ENCODE results near the gene SLC2A3. TPM values are rescaled to one million over a fixed set of nuclear protein-coding genes. Genes with fewer than 3 reads are reported as not detected.
A peak's percentile ranks its signal among the peaks of the same experiment; 100 is the strongest.
"Not testable (repeated sequence)": the region's sequence is repeated elsewhere in the genome, so short reads cannot be mapped to it uniquely, and the experiment has no call there.

The SLC2A3 gene
- total RNA-seq = 87.9 and 88.9 TPM in 2 replicates

DNA sequence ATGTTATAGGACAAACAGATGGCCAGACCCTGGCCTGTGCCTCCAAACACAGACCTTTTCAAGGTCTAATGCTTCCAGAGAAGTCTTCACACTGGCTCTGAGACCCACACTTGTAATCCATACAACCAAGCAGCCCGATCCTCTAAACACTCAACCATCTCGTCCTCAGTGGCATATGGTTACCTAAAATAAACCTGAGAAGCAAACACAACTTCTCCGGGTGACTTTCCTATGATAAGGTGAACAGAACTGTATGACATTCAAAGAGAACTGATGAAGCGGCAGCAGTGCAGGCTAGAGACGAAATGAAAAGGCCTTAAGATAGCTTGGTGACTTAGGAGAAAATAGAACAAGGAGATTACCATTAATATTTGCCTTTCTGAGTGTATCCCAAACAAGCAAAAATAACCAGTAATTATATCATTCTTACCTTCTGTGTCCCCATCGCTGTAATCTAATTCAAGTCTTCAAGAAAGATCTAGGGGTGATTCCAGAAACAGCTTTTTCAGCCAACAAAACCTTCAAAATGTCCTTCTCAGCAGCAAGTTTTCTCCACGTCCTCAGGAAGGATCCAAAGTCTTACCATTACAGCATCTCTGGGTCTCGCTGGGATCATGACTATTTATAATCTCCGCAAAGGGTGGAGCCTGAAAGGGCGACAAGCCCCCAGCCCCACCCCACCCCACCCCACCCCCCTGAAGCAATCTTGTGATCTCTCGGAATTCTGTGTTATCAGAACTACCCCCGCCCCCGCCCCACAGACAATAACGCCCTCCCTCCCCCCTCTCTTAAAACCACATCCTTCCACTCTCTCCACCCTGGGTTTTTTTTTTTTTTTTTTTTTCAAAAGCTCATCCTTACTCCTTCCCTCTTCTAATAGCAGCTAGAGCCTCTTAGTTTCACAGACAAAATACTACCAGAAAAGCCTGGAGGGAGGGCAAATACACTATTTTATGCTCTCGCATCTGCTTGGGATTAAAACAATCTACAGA lies at the start of gene SLC2A3:
TSS of gene SLC2A3 (minus strand) at position 598 of the 992 bp plus-strand sequence. CDS start at position 445, 153 bp downstream.
- Mint-ChIP-seq H3K4me3 (no peak within 1 kb of the TSS), H3K27ac (no peak within 1 kb of the TSS), H3K9me3 (no peaks in the 10 kb centered on the region), H3K4me1 (no peaks in the 10 kb centered on the region), H3K36me3 (ENCODE audit: low read depth) (peaks cover 7% of the 10 kb centered on the region), H3K27me3 (no peaks in the 10 kb centered on the region)
- TF ChIP-seq, protein P1, sequence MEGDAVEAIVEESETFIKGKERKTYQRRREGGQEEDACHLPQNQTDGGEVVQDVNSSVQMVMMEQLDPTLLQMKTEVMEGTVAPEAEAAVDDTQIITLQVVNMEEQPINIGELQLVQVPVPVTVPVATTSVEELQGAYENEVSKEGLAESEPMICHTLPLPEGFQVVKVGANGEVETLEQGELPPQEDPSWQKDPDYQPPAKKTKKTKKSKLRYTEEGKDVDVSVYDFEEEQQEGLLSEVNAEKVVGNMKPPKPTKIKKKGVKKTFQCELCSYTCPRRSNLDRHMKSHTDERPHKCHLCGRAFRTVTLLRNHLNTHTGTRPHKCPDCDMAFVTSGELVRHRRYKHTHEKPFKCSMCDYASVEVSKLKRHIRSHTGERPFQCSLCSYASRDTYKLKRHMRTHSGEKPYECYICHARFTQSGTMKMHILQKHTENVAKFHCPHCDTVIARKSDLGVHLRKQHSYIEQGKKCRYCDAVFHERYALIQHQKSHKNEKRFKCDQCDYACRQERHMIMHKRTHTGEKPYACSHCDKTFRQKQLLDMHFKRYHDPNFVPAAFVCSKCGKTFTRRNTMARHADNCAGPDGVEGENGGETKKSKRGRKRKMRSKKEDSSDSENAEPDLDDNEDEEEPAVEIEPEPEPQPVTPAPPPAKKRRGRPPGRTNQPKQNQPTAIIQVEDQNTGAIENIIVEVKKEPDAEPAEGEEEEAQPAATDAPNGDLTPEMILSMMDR (IDR thresholded peaks at IDR 0.05) = no peak
- intact Hi-C loops (cut with micrococcal nuclease) = loop anchor here (1.0 kb wide), 3 partner anchors 24 to 146 kb away; partner anchors contain the start of gene NECAP1
- ATAC-seq (ENCODE audit: low read depth) = peak; percentile 45
- POLR2A ChIA-PET = interaction anchor here (0.5 to 7.1 kb wide), 22 partner anchors 13 to 1736 kb away, joined by 3 to 485 read pairs (median 6); partner anchors contain the start of gene VAMP1
- DNase-seq = peak; percentile 36
- CTCF ChIA-PET = interaction anchor here (1.3 to 6.4 kb wide), 2 partner anchors 24 to 59 kb away, joined by 4 to 131 read pairs; no protein-coding TSS in a partner anchor

DNA sequence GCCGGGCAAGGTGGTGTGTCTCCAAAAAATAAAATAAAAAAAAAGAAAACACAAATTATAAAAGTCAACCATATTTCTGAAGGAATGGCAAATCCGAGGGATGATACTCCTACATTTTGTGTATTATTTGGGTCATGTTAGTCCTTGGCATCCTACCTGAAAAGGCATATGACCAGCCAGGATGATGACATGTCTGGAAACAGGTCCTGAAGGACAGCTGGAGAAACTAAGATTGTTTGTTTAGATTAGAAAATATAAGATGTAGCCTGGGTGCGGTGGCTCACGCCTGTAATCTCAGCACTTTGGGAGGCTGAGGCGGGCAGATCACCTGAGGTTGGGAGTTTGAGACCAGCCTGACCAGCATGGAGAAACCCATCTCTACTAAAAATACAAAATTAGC lies 48.9 kb upstream of the SLC2A3 start:
- TF ChIP-seq, protein P1 (IDR thresholded peaks at IDR 0.05) = no peak
- Mint-ChIP-seq H3K36me3 (ENCODE audit: low read depth) (no peaks in the 10 kb centered on the region), H3K27ac (no peak overlapping the region), H3K4me3 (no peak overlapping the region), H3K27me3 (no peaks in the 10 kb centered on the region), H3K9me3 (no peaks in the 10 kb centered on the region), H3K4me1 (peaks cover 2% of the 10 kb centered on the region)
- no peak for ATAC-seq (ENCODE audit: low read depth)
- ChIA-PET POLR2A (no interaction called here), CTCF (no interaction called here)
- DNase-seq = no peak
- intact Hi-C loops (cut with micrococcal nuclease) = no loop called here

DNA sequence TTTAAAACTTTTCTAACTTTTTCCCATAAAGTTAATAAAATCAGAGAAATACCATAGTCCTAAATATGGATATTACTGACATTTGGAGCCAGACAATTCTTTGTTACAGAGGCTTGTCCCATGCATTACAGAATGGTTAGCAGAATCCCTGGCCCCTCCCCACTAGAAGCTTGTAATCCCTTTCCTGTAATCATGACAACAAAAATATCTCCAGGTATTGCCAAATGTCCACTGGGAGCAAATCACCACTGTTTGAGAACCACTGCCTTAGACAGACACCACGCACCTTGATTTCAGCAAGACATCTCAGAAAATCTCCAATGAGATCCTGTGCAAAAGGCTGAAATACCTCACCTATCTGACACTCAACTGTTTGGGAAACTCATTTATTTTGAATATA lies 47.5 kb upstream of the SLC2A3 start:
- CTCF ChIA-PET; DNase-seq; H3K27me3 Mint-ChIP-seq; intact Hi-C loops (cut with micrococcal nuclease); H3K4me1 Mint-ChIP-seq; H3K36me3 Mint-ChIP-seq (ENCODE audit: low read depth); H3K4me3 Mint-ChIP-seq; POLR2A ChIA-PET; H3K9me3 Mint-ChIP-seq; H3K27ac Mint-ChIP-seq; ATAC-seq (ENCODE audit: low read depth): not testable (repeated sequence)

DNA sequence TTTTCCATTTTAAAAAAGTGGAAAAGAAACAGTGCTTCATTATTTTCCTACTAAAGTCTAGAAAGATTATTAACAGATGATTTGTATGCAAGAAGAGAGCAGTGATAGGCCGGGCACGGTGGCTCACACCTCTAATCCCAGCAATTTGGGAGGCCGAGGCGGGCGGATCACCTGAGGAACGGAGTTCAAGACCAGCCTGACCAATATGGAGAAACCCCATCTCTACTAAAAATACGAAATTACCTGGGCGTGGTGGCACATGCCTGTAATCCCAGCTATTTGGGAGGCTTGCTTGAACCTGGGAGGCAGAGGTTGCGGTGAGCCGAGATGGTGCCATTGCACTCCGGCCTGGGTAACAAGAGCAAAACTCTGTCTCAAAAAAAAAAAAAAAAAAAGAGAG lies 47.0 kb upstream of the SLC2A3 start:
- H3K4me1 Mint-ChIP-seq; H3K27ac Mint-ChIP-seq; DNase-seq; H3K9me3 Mint-ChIP-seq; CTCF ChIA-PET; H3K4me3 Mint-ChIP-seq; H3K27me3 Mint-ChIP-seq; intact Hi-C loops (cut with micrococcal nuclease); ATAC-seq (ENCODE audit: low read depth); POLR2A ChIA-PET; H3K36me3 Mint-ChIP-seq (ENCODE audit: low read depth): not testable (repeated sequence)

DNA sequence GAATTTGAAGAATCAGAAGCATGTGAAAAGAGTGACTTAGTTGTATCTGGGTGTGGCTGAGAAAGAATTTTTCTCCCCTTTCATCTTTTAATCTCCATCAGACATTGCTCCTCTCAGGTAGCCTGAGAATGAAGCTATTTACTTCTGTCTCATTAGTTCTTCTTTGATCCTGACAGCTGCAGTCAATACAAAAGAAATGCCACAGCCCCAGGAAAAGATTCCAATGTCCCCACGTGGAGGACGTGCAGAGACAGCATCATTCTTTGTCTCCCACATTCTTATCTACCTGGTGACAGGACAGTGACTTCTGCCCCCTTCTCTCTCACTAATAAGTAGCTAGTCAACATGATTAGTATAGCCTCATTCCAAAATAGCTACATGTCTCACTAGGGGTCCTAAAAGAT lies 46.3 kb upstream of the SLC2A3 start:
- ATAC-seq (ENCODE audit: low read depth); CTCF ChIA-PET; intact Hi-C loops (cut with micrococcal nuclease); DNase-seq; H3K27ac Mint-ChIP-seq; H3K9me3 Mint-ChIP-seq; H3K27me3 Mint-ChIP-seq; POLR2A ChIA-PET; H3K36me3 Mint-ChIP-seq (ENCODE audit: low read depth); H3K4me3 Mint-ChIP-seq: not testable (repeated sequence)
- H3K4me1 Mint-ChIP-seq = peaks cover 11% of the 10 kb centered on the region

DNA sequence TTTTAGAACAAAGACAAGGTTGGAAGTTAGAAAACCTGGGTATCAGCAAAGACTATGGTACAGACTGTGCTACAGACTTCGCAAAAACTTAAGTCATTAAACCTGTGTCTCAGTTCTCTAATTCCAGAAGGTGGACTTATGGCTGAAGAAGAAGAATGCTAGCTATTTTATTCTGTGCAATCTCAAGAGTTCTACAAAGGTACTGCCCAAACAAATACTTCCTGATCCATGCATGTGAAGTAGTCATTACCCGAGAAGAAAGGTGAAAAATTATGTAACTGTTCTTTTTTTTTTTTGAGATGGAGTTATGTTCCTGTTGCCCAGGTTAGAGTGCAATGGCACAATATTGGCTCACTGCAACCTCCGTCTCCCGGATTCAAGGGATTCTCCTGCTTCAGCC lies 45.5 kb upstream of the SLC2A3 start:
- DNase-seq (no peak), ATAC-seq (ENCODE audit: low read depth) (no peak)
- Mint-ChIP-seq H3K27me3 (no peaks in the 10 kb centered on the region), H3K9me3 (no peaks in the 10 kb centered on the region), H3K36me3 (ENCODE audit: low read depth) (no peaks in the 10 kb centered on the region), H3K4me1 (peaks cover 20% of the 10 kb centered on the region), H3K4me3 (no peak overlapping the region), H3K27ac (no peak overlapping the region)
- CTCF ChIA-PET = no interaction called here
- intact Hi-C loops (cut with micrococcal nuclease) = no loop called here
- POLR2A ChIA-PET = no interaction called here
- TF ChIP-seq, protein P1 (IDR thresholded peaks at IDR 0.05) = no peak

DNA sequence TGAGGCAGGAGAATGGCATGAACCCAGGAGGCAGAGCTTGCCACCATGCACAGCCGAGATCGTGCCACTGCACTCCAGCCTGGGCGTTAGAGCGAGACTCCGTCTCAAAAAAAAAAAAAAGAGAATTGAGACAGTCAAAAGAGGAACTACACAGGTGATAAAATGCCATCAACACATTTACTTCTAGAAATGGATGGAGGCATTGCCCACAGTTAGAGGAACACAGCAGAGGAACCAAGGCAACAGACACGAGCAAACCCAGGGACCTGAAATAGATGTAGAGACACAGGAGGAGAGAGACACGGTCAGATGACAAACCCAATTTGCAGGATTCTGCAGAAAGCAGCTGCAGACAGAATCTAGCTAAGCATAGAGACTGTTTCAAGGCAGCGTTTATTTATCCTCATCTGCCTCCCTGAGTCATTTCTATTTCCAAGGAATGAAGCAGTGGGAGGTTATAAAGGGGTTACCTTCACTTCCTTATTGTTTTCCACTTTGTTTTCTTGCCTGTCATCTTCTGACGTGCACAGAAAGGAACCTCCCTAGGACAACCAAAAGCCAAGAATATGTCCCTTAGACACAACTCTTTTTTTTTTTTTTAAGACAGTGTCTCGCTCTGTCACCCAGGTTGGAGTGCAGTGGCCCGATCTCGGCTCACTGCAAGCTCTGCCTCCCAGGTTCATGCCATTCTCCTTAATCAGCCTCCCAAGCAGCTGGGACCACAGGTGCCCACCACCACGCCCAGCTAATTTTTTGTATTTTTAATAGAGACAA lies 41.6 kb upstream of the SLC2A3 start:
- not testable (repeated sequence) for H3K36me3 Mint-ChIP-seq (ENCODE audit: low read depth); H3K9me3 Mint-ChIP-seq; H3K27me3 Mint-ChIP-seq
- Mint-ChIP-seq H3K4me3 (peak overlapping the region; percentile 44), H3K4me1 (peaks cover 35% of the 10 kb centered on the region), H3K27ac (peak overlapping the region; percentile 84)
- ChIA-PET POLR2A (interaction anchor here (0.7 to 2.9 kb wide), 6 partner anchors 13 to 49 kb away, joined by 3 to 25 read pairs (median 4); no protein-coding TSS in a partner anchor), CTCF (interaction anchor here (0.6 to 1.4 kb wide), 3 partner anchors 17 to 44 kb away, joined by 4 read pairs; no protein-coding TSS in a partner anchor)
- ATAC-seq (ENCODE audit: low read depth) (peak; percentile 93), DNase-seq (peak; percentile 41)
- intact Hi-C loops (cut with micrococcal nuclease) = loop anchor here (1.0 to 10.0 kb wide), 4 partner anchors 17 to 1553 kb away; partner anchors contain the start of gene SLC2A3
